Heart left ventricle (tissue), 13 donors: Measurements from ENCODE around the gene COG4.
"Not testable (repeated sequence)": the region's sequence is repeated elsewhere in the genome, so short reads cannot be mapped to it uniquely, and the experiment has no call there.

ENCODE experiments used
- CTCF ChIP-seq, 12 donors: fragments of 200-600 bp; sonication (generic) in 4 of 12; IDR thresholded peaks; one replicate each; pipeline versions ENCODE4 v1.5.0 to v1.8.0; 2018 to 2022; ENCODE audit warnings: antibody characterized with exemption in 12 of 12, mild to moderate bottlenecking in 5 of 12
- POLR2A ChIP-seq, 2 donors: fragments of 450-650 bp; IDR thresholded peaks; one replicate each; pipeline ENCODE4 v1.6.1; 2017; ENCODE audit warnings: antibody characterized with exemption in 2 of 2, mild to moderate bottlenecking in 2 of 2, moderate library complexity in 2 of 2
- donor health status: ischemic (EF 13 %, LVEDD 7.1; RV severe dilation, severe dysfunction).
- donor health status: DM: no; HTN: yes; CAD: no.
- donor health status: DM: no; HTN: no; CAD: no.
- donor health status: ischemic (EF 25% LVEDD 6.9; RV normal size, moderate dysfunction).
- donor health status: ischemic (EF 25% LVEDD 5.7; RV mildly dilated, moderate dysfunction).
- donor health status: ischemic (EF 35%, LVEDD 5.7; RV mildly dilated, moderate dysfunction).
- donor health status: nonischemic (EF 11% LVEDD 7.7; RV severe dilation, severe dysfunction).
- donor health status: DM: yes; HTN: yes; CAD: no.
- donor health status: PGD.
- donor health status: ischemic (EF 29% LVEDD 5.4; RV normal size, mild dysfunction).
- donor health status: nonischemic (EF 23%, LVEDD 6.1; RV moderate dilation, normal function).

DNA sequence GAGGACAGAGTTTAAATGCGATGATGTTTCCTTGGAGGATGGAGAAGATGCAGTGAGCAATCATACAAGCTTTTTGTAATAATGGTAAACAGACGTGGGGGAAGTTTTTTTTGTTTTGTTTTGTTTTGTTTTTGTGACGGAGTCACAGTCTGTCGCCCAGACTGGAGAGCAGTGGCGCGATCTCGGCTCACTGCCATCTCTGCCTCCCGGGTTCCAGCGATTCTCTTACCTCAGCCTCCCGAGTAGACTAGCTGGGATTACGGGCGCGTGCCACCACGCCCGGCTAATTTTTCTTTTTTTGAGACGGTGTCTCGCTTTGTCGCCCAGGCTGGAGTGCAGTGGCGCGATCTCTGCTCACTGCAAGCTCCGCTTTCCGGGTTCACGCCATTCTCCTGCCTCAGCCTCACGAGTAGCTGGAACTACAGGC lies 1.1 kb upstream of the COG4 start:
- not testable (repeated sequence) for TF ChIP-seq CTCF, POLR2A (IDR thresholded peaks at IDR 0.05)
